Activated T-cell treated with anti-CD3 and anti-CD28 coated beads, Interleukin-2, amount 50 U/mL, for 48 hours (primary cell): ENCODE data around the gene TSPAN4.
A peak's percentile ranks its signal among the peaks of the same experiment; 100 is the strongest.

Experiments used
- DNase-seq, 2 experiments: peaks; one replicate each; pipeline ENCODE4 v3.0.0-alpha.2; 2020

The TSPAN4 gene

DNA sequence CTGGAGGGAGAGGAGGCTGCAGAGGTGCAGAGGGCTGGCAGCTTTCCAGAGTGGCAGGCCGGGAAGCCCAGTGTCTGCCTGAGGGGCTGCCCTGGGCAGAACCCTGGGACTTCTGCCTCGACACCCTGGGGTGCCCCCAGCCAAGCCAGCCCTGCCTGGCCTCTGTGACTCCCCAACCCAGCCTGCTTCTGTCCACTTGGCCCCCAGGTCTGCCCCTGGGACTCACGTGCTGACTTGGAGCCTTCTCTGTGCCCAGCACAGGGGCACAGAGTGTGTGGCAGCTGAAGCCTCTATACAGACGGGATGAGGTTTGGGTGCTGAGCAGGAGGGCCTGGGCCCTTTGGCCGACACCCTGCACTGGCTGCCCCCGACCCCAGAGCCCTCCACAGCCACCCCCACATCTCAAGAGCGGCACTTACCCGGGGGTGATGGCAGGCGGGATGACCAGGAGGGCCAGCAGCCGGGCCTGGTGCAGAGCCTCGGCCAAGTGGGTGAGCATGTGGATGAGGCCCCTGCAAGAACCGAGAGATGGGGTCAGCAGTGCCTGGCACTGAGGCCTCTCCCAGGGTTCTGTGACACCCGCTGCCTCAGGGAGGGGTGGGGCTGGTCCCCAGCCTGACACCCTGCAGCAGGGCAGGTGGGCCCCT lies 50.5 kb downstream of the TSPAN4 start:
- no peak for DNase-seq

DNA sequence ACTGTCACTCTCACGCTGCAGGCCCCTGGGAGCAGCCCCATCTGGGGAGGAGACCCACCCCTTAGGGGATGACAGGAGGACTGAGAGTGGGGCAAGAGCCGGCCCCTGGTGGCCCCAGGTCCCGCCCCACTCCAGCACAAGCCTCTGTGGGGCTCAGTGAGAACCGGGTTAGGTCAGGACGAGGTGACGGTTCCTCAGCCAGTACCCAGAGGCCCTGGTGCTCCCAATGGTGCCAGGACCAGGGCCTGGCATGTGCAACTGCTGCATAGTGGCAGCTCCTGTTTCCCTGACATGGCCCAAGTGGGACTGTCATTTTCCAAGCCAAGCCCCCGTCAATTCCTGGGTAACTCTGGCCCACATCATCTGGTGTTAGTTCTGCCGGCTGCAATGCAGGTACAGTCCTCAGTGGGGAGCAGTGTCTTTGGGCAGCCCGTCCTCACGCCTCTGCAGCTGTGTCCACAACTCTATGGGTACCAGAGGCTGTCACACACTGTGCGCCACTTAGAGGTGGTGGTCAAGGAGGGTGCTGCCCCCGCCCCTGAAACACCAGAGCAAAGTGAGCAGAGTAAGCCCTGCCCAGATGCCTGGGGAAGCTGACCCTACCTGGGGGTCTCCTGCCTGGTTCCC lies 52.0 kb downstream of the TSPAN4 start:
- DNase-seq: no peak

DNA sequence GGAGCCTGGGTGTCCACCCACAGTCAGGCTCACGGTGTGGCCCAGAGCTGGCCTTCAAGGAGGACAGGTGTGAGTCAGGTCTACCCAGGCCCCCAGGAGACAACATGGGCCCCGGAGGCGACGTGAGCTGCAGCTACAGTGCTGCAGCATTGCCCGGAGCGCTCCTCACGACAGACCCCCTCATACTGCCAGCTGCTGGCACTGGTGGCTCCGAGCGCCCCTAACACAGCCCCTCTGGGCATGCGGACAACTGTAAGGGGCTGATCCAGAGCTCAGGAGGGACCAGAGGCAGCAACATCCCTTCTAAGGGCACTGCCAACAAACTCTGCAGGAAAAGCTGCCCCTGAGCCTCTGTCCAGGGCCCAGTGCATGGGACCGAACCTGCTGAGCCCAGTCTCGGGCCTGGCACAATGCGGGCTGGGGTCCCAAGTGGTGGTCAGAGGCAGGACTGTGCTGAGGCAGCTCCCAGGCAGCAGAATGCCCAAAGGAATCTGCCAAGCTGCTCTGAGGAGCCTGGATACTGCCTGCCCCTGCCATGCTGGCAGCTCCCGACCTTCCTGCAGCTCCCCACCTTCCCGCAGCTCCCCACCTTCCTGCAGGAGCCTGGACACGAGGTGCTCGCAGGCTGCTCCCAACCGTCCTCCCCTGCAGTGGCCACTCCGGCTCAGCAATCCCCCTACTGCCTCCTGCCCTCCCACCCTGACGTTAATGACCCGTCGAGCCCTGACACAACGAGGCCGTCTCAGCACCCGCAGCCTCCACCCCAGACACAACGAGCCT lies 52.9 kb downstream of the TSPAN4 start:
- no peak for DNase-seq

DNA sequence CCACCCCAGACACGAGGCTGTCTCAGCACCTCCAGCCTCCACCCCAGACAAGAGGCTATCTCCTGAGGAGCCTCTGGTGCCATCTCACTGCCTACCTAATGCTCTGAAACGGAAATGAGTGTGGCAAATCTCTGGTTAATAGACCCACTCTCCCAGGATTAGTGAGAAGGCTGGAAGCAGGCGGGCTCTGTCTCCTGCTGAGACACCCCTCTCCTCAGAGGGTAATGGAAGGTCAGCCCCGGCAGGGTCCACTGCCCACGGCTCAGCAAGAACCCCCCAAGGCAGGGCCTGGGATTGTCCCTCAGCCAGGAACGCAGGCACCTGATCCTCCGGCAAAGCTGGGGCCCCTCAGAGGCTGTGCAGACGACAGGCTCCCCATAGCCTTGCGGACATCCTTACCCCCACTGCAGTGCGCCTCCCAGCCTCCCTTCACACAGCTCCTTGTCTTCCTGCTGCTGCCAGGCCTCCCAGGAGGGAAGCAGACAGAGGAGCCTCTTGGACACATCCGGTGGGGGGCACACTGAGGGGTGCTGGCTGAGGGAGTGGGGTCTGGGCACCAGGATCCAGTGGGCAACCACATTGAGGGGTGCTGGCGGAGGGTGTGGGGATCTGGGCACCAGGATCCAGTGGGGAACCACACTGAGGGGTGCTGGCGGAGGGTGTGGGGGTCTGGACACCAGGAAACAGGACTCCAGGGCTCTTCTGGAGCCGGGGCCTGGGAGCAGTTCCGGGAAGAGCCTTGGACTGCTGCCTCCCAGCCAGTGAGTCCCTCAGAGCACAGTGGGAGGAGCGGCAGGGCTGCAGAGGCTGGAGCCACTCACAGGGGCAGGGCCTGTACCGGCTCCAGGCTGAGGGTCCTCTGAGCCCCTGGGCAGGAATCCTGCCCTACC lies 54.8 kb downstream of the TSPAN4 start:
- no peak for DNase-seq

DNA sequence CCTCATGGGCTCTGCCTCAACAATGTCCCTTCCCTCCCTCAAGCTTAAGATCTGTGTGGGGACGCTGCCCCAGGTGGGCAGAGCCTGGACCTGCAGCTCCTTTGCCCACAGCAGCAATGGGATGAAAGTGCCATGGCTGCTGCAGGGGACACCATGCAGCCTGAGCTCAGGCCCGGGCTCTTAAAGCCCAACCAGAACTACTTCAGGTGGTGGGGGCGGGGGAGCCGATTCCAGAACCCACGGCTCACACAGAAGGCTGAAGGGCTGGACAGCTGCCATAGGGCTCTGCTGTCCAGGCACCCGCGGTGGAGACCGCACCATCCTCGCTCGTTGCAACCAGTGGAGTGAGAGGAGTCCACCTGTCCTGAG lies 55.5 kb downstream of the TSPAN4 start:
- DNase-seq: no peak

DNA sequence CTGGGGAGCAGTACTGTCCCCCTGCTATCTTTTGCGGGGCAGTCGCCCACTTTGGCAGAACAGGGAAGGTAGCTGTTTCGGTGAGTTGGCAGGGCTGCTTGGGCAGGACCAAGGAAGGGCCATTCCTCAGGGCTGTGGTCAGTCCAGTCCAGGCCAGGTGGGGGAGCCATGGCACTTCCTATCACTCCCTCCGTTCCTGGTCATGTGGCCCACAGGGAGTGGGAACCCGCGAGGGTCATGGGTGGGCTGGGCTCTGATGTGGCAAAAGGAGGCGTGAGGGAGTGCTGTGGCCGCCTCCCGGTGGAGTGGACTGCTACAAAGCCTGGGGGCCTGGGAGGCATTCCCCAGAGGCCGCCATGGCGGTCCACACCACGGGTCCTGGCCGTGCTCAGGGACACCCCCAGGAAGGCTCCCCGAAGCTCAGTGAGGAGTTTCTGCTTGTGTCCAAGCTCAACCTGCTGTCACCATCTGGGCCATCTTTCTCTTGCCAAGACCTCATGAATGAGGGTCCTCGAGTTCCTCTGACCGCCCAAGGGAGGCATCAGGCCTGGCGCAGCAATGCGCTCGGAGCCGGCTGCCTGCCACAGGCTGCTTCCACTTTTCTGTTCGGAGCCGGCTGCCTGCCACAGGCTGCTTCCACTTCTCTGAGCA lies 56.0 kb downstream of the TSPAN4 start:
- DNase-seq: no peak

DNA sequence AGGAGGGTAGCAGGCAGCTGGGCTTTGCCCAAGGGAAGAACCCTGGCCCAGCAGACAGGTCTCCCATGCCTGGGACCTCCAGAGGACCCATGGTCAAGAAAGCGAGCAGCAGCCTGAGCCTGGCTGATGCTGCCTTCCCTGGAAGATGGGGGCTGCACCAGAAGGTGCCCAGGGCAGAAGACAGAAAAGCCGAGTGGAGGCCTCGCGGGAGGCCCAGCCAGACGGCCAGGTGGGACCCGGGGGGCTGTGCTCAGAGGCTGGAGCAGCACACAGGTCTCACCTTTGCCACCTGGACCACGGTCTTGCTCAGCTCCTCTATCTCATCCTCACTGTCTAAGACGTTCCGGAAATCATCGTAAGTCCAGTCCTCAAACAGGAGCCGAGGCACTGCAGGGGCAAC lies 57.1 kb downstream of the TSPAN4 start:
- no peak for DNase-seq

DNA sequence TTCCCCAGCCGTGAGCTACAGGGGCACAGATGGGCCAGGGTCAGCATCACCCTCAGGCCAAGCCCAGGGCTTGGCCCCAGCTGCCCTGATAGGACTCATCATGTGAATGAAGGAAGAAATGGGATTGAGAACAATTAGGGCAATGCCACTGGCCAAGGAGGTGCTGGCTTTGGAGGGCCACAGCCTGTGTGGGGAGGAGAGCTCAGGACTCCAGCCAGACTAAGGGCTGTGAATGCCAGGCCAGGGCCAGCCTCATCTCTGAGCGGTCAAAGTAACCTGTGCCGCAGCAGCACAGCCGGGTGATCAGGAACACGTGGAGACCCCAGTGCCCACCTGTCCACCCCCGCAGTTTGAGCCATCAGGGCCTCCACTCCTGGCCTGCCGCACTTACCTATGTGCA lies 57.9 kb downstream of the TSPAN4 start:
- no peak for DNase-seq

DNA sequence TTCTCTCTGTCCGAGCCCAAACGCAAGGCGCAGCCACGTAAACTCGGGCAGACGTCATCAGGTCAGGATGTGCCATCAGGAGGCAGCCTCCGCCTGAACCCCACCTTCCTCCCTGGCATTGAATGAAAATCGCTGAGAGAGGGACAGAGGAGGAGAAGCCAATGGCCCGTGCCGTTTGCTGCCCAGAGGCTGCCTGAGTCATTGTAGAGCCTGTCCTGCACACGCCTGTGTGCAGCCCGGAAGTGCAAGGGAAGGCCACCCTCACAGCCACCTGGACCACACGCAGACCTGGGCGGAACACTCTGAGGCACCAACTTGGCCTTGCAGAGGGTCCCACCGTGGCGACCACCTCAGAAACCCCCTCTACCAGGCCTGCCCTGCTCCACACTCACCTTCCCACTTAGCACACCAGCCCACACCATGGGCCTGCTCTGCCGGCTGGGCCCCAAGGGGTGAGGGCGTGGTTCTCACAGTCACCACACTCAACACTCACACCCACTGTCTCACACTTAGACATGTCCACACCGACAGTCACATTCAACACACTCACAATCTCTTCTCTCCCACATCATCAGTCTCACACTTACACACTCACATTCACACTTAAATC lies 58.9 kb downstream of the TSPAN4 start:
- no peak for DNase-seq

DNA sequence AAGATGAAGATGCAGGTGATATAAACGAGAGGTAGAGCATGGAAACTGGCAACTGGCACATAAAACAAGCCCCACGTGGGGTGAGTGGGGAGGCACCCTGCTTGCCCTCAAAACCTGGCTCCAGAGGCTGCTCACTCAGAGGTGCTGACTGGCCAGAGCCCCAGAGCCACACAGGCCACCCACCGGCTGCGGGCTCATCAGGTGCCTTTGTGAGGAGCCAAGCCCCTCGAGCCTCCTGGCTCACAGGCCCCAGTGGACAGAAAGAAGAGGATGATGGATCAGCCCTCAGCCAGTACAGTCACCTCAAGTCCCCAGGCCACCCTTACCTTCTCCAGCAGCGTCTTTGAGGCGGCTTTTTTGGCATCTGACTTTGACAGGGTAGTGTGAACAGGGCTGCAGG lies 61.7 kb downstream of the TSPAN4 start:
- DNase-seq: no peak

DNA sequence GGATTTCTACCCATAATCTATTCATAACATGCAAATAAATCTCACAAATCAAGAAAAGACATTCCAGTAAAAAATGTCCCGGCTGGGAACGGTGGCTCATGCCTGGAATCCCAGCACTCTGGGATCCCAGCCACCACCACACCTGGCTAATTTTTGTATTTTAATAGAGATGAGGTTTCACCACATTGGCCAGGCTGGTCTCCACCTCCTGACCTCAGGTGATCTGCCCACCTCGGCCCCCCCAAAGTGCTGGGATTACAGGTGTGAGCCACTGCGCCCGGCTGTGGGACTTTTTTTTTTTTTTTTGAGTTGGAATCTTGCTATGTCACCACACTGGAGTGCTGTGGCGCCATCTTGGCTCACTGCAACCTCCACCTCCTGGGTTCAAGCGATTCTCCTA lies 63.3 kb downstream of the TSPAN4 start:
- DNase-seq: no peak

DNA sequence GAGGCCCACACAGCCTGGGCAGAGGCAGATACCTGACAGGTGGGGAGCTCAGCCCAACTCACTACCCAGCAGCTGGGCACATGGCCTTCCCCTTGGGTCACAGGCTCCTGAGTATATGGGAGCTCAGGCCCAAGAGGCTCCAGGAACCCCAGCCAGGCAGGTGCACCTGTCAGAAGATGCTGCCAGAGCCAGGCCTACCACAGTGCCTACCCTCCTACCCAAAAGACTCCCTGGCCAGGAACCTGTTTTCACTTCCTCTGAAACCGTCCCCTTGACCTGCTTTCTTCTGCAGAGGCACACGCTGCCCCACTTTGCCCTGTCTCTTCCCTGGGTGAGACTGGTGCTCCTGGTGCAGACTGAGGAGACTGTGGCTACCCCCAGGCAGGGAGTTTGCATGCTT lies 65.0 kb downstream of the TSPAN4 start:
- DNase-seq: no peak

DNA sequence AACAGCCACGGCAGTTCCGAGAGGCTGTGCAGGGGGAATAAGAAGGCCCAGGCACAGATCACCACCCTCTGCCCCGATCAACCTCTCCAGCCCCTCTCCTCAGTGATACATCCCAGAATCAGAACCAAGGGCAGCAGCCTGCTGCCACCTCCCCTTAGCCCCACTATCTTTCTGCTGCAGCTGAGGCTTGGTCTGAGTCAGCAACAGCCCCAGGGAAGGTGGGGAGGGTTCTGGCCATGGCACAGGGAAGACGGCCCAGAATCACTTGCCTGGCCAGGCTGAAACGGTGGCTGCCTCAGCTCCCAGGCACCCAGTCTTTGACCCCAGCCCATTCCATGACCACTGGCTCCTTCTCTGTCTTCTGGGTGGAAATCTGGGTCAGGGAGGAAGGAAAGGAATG lies 65.6 kb downstream of the TSPAN4 start:
- no peak for DNase-seq

DNA sequence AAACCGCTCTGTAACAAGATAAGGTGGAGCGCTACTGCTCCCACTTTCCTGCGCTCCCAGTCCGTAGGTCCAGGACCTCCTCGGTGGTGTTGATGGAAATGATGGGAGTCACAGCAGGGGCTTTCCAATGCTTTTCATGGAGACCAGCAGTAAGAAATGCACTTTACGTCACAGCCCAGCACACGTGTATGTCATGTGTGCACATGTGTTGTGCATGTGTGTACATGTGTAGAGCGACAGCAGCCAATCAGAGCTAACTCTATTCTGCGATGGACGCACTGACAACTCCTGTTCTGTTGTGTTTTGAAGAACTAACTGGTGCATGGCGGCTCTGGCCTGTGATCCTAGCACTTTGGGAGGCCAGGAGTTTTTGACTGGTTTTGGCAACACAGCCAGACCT lies 66.8 kb downstream of the TSPAN4 start:
- DNase-seq: no peak

DNA sequence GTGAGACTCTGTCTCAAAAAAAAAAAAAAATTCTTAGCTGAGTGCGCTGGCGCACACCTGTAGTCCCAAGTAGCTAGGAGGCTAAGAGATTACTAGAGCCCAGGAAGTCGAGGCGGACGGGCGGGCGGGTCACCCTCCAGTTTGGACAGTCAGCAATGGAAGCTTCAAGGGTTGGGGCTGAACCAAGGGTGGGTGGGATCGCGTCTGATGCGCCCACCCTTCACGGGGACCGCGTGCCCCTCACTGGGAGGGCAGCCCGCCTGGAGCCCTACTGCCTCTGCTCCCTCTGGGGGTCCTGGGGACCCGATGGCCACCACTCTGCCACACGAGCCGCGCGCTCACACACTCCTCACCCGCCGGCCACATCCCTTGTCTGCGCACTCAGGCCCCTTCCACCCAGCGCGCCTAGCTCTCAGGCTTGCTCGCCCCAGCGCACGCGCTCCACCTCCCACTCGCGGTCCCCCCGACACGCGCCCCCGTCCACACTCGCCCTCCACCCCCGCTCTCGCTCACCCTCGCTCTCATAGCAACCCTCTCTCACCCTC lies 67.5 kb downstream of the TSPAN4 start:
- no peak for DNase-seq

DNA sequence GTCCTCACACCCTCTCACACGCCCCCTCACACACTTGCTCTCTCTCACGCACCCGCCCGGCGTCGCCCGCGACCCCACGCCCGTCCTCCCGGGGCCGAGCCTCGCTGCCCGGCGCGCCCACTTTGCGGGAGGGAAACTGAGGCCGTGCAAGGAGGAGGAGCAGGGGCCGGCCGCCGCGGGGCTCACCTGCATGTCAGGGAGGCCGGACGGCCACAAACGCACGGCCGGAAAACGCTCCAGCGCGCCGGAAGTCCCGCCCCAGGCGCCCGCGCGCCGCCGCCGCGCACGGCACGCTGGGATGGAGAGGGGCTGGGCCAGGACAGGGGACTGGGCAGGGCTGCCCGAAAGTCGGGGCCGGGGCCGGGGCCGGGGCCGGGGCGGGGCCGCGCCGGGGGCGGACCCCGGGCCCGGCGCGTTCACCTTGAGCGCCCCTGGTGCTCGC lies 68.0 kb downstream of the TSPAN4 start, which contains the start of gene CHID1:
CHID1 (minus strand) TSS at position 222 of the 442 bp plus-strand sequence. CDS start 5,994 bp downstream, outside the sequence.
- DNase-seq: peak; percentile 93 to 95

DNA sequence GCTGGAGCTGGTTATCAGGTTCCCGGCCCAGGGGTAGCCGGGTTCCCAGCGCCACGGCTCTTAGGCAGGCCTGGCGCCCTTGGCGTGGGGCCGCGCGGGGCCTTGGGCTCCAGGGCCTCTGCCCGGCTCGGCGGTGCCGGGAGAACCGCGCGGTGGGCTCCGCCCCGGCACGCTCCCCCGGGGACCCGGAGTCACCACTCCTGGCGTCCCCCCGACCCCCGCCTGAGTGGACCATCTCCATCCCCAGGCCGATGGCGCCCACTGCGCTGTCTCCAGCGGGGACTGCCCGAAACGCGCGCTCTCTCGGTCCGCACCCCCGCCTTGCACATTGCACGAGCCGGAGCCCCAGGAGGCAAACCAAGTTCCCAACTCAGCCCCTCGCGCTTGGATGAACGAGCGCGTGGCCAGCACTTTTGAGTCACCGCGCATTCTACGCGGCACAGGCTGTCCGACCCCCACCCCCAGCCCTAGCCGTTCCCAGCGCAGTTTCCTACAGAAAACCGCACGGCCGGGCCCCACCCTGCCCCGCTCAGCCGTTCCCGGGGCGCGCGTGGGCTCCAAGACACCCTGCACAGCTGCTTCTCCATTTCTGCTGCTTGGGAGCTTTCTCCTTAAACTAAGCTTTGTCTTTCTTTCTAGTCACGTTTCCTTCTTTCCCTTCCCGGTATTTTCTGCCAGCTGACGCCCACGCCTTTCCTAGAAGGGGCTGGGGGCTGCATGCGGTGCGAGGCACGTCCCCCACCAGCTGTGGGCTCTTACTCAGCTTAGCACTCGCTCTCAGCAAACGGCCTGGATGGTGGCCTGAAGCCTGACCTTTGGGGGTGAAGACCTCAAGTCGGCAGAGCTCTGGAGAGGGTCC lies 68.6 kb downstream of the TSPAN4 start:
- DNase-seq: peak; percentile 70 to 71

DNA sequence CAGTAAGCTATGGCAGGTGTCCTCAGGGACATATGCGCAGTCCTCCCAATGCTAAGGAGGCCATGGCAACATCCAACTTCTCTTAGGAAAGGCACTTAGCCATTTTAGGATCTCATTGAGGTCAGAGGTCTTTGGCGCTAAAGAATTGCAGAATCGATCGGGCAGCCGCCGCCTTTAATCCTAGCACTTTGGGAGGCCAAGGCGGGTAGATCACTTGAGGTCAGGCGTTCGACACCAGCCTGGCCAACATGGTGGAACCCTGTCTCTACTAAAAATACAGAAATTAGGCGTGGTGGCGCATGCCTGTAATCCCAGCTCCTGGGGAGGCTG lies 69.2 kb downstream of the TSPAN4 start:
- no peak for DNase-seq

DNA sequence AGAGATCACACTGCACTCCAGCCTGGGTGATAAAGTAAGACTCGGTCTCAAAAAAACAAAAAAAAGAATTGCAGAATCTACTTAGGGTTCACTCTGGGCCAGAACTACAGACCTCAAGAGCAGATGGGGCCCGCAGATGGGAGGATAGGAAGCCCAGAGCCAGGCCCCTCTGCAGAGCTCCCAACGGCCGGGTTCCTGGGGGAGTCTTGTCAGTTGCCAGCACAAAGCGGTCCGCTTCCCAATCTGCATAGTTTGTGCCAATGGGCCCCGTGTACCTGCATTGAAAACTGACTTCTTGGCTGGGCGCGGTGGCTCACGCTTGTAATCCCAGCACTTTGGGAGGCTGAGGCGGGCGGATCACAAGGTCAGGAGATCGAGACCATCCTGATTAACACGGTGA lies 69.6 kb downstream of the TSPAN4 start:
- no peak for DNase-seq

DNA sequence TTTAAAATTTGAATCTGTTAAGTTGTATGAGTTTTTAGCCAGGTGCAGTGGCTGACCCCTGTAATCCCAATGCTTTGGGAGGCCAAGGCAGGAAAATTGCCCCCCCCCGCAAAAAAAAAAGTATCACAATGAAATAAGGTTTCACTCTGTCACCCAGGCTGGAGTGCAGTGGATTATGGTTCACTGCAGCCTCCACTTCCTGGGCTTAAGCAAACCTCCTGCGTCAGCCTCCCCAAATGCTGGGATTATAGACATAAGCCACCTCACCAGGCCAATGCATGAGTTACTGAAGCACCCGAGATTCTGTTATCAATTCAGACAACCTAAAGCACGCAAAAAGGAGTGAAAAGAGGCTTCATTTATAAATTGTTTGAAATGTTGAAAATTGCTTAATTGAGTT lies 70.4 kb downstream of the TSPAN4 start:
- DNase-seq: no peak

DNA sequence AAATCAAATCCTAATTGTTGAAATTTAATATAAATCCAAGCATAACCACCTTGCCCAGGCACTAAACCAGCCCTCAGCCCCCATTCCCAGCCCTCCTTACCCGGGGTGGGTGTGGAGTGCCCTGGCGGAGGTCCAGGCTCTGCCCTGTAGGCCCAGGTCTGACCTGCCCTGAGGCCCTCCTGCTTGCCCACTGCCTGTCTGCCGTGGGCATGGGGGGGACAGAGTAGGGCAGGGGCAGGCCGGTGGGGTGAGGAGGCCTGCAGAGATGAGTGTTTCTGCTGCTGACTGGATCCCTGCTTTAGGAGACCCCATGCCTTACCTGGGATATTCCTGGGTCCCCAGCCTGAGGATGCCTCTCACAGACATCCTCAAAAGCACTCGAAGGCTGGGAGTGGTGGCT lies 71.6 kb downstream of the TSPAN4 start:
- DNase-seq: no peak
